Activated CD4-positive, alpha-beta T cell treated with anti-CD3 and anti-CD28 coated beads for 24 hours (primary cell): ENCODE results near the gene BORA.
"Not testable (repeated sequence)": the region's sequence is repeated elsewhere in the genome, so short reads cannot be mapped to it uniquely, and the experiment has no call there.

Experiments used
- DNase-seq, 2 donors: peaks; one replicate each; pipeline ENCODE4 v3.0.0-alpha.2; 2020; ENCODE audit warnings: low read depth in 2 of 2

BORA gene

GRCh38 chr13:72763411-72763810 is 35.7 kb downstream of the BORA start:
- no peak for DNase-seq

- no peak for DNase-seq
These were observed 46.3 kb downstream of the BORA start for GRCh38 chr13:72774019-72774418.

GRCh38 chr13:72781451-72782439 is 54.0 kb downstream of the BORA start, which contains the start of the genes DIS3 and PIBF1:
DIS3 (minus strand) TSS chr13:72781900; CDS start chr13:72781832, 68 bp downstream.
PIBF1 (plus strand) TSS chr13:72782133; CDS start chr13:72783470, 1,337 bp downstream.
- DNase-seq: peak; percentile 92 to 95

- no peak for DNase-seq
These were observed 55.0 kb downstream of the BORA start for GRCh38 chr13:72782717-72783116.

GRCh38 chr13:72784679-72785078 is 57.0 kb downstream of the BORA start:
- not testable (repeated sequence) for DNase-seq

GRCh38 chr13:72788831-72789230 is 61.1 kb downstream of the BORA start:
- DNase-seq: no peak

GRCh38 chr13:72792640-72793039 is 64.9 kb downstream of the BORA start:
- no peak for DNase-seq

- DNase-seq: no peak
These were observed 71.1 kb downstream of the BORA start for GRCh38 chr13:72798817-72799216.

GRCh38 chr13:72804301-72804700 is 76.6 kb downstream of the BORA start:
- DNase-seq: no peak
